NCI-H446 (cell line): ENCODE results near the gene MNX1.

Experiments
- DNase-seq, 2 experiments: peaks; one replicate each; lab custom pipeline; 2025; lab: John Stamatoyannopoulos, UW

MNX1 gene

DNA sequence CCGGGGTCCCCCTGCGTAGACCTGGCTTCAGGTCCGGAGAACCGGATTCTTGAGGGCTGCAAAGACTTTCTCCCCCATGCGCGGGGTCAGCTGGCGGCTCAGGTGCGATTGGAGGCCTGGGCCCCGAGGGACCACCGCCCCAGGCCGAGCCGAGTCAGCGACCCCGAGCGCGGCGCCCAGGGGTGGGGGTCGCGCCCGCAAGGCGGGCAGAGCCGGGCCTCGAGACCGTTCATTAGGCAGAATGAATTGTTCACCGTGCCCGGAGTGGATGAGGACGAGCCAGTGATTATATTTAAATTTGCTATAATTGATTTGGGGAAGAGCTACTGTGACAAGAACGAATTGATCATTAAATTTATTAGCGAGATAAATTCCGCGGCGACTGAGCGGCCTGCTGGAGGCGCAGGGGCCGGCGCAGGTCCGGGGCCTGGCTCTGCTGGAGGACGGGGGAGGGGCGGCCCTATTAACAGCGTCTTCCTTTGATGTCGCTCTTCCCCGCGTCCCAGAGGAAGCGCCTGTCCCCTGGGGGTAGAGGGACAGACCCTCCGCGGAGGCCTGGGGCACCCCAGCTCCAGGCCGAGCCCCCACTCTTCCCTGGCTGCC, 7.5 kb downstream of the MNX1 start:
- DNase-seq: no peak

DNA sequence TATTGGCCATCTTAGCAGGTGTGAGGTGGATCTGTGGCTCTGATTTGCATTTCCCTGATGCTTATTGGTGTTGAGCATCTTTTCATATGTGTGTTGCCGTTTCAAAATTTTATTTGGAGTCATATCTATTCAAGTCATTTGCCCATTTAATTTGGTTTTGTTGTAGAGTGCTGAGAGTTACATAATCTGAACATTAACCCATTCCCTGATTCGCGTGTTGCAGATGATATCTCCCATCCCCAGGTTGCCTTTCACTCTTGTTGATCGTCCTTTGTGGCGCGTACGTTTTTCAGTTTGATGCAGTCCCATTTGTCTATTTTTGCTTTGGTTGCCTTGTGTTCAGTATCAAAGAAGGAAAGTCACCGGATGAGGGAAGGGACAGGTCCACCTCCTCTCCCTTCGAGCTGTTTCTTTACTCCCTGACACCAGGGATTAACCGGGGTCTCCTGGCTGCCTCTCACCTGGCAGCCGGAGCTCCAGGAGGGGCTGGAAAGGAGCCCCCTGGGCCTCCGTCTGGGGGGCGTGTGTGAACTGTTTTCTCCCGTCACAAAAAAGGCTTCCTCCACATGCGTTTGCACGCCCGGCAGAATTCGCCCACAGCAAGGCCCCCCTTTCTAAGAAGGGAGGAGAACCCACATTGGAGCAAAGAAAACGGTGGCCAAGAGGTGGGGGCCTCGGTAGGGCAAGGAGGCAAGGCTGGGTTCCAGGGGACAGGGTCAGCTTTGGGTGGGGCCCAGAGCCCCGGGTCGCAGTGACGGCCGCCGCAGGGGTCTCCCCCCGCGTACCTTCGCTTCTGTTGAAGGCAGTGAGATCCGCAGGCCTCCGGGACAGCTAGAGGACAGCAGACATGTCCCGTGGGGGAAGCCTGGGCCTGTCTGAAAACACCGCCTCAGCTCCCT, 8.3 kb downstream of the MNX1 start:
- DNase-seq: no peak

DNA sequence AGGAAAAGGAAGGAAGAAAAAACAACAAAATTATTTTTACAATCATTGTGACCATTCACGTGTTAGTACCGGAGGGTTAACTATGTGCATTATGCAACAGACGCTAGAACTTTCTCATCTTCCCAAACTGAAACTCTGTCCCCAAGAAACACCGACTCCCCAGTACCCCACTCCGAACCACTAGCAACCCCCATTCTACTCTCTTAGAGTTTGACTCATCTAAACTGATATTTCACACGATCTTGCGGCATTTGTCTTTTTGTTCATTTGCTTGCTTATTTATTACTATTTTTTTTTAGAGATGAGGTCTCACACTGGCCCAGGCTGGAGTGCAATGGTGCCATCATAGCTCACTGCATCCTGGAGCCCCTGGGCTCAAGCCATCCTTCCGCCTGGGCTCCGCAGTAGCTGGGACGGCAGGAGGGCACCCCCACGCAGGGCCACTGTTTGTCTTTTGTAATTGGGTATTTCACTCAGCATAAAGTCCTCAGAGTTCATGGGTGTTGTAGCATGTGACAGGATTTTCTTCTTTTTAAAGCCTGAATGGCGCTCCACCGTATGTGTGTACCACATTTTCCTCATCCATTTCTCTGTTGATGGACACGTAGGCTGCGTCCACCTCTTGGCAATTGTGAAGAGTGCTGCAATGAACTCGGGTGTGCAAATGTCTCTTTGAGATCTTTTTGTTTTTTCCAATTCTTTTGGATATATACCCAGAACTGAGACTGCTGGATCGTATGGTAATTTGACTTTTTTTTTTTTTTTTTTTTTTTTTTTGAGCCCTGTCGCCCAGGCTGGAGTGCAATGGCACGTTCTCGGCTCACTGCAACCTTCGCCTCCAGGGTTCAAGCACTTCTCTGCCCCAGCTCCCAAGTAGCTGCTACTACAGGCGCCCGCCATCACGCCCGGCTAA, 9.5 kb downstream of the MNX1 start:
- DNase-seq: no peak

GRCh38 chr7:156999958-157000726, 10.3 kb downstream of the MNX1 start:
- DNase-seq: no peak

GRCh38 chr7:156998988-156999957, 11.2 kb downstream of the MNX1 start:
- no peak for DNase-seq

DNA sequence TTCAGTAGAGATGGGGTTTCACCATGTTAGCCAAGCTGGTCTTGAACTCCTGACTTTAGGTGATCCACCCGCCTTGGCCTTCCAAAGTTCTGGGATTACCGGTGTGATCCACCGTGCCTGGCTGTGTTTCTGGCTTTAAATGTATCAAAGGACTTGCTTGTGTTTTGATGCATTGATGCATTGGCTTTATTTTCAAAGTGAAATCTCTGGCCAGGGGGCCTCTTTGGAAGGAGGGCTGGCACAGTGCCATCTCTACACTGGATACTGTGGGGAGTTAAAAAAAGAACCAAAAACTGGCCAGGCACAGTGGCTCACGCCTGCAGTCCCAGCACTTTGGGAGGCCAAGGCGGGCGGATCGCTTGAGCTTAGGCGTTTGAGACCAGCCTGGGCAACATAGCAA, 16.0 kb downstream of the MNX1 start:
- no peak for DNase-seq

- DNase-seq: no peak
Measured at GRCh38 chr7:156993925-156994235, 16.6 kb downstream of the MNX1 start.

DNA sequence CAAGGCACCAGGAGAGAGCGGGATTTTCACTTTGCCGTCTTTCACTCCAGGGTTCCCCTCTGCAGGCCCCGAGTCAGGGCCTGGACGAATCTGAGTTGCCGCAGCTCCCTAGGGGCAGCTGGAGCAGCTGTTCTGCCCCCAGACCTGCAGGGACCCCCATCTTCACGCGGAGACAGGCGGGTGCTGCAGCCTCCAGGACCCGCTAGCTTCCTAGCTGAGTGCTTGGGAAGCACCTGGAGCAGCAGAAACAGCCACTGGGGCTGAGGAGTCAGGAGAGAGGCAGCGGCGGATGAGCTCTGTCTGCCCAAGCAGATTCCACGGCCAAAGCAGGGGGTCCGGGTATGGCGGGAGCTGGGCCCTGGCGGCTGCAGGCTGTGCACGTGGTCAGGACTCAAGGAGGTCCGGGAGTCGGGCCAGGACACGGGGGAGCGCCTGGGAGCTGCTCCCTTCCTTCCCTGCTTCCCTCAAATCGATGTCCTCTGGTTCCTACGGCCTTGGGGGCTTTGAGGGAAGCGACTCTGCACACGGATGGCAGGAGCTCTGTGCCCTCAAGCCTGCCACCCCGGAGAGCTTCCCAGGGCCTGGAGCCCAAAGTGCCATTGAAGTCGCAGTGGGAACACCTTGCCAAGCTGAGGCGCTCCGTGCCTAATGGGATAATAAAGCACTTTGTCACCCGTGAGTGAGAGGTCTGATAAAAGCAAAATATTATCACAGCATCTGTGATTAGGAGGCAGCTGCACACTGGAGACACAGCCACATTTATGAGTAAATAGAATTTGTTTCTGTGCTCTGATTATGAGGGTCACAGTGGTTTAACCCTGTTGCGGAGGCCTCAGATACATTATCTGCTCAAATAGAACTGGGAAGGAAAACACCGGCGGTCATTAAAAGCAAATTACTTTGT, 17.2 kb downstream of the MNX1 start:
- DNase-seq: peak in 1 of 2 experiments; percentile 12

DNA sequence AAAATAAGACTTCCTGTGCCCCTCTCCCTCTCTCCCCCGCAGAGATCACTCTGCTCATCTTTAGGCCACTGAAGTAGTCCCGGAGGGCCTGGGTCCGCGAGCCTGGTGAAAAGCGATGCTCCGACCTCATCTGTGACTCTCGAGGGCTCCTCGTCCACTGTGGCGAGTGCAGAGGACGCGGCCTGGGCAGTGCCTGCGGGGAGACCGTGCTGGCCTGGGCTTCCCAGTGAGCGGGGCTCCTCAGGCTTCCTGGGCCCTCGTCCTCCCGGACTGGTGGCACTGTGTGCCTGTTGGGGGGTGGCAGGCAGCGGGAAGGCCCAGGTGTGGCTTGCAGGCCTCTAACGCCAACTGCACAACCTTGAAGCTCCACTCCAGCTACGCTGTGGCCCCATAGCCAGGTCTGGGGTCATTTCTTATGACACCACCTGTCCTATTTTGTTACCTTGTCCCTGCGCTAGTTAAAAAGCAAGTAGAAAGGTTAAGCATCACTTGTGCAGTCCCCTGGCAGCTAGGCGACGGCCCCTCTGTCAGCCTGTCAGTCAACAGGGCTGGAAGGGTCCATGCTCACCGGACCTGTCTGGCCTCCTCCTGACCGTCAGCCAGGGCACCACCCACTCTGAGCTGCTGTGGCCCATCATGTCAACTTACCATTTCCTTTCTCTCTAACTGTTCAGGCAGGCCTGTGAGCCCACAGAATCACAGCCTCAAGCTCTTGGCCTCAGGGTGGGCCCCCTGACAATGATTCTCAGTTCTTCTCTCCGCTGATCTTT, 20.5 kb downstream of the MNX1 start:
- no peak for DNase-seq

GRCh38 chr7:156988343-156989185, 21.9 kb downstream of the MNX1 start:
- DNase-seq: no peak

DNA sequence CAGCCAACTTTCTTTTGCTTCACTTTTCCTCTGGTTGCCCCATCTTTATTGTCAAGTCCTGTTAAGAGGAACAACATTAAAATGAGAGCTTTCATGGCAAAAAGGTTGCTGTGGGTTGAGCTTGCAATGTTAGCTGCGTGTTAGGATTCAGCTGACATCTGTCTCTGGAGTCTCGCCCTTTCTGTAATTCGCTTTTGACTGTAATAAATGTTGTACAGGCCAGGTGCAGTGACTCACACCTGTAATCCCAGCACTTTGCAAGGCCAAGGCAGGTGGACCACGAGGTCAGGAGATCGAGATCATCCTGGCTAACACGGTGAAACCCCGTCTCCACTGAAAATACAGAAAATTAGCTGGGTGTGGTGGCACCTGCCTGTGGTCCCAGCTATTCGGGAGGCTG, 24.1 kb downstream of the MNX1 start:
- no peak for DNase-seq

GRCh38 chr7:156985101-156985992, 25.1 kb downstream of the MNX1 start:
- DNase-seq: peak; percentile 2 to 34

GRCh38 chr7:156984174-156984891, 26.1 kb downstream of the MNX1 start:
- DNase-seq: no peak

GRCh38 chr7:156979711-156980110, 30.8 kb downstream of the MNX1 start:
- no peak for DNase-seq

GRCh38 chr7:156979007-156979606, 31.4 kb downstream of the MNX1 start:
- DNase-seq: no peak

DNA sequence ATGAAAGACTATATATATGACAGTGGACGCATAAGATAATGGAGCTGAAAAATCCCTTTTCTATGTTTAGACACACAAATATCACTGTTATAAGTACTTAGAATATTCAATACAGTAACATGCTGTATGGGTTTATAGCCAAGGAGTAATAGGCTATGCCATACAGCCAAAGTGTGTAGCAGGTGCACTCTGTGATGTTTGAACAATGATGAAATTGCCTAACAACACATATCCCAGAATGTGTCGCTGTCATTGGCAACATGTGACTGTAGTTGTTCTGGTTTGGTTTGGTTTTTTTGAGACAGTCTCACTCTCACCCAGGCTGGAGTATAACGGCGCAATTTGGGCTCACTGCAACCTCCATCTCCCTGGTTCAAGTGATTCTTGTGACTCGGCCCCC, 34.8 kb downstream of the MNX1 start:
- no peak for DNase-seq
